HCT116 (cell line): ENCODE measurements around the gene ADGRD1. TPM values are rescaled to one million over a fixed set of nuclear protein-coding genes. Genes with fewer than 3 reads are reported as not detected.

Source experiments
- ATAC-seq: fragments of 200-7000 bp; cut with Tn5 transposase; 2 replicates; pipeline ENCODE4 v1.9.1; 2020; ENCODE audit warnings: mild to moderate bottlenecking, moderate library complexity
- BruUV-seq: library from RNA; stranded (reverse); fragments of 400-500 nt; replicated peaks from 2 replicates; lab custom pipeline; 2021; lab: Mats Ljungman, UMichigan
- CTCF ChIA-PET: fragments of 300-600 bp; sonication (Branson Sonifier 250); formaldehyde crosslinking; loops from one replicate; lab custom pipeline; 2021; ENCODE audit warnings: antibody characterized with exemption; lab: Charles Lee
- POLR2A ChIA-PET: fragments of 300-600, 350-600 bp; sonication (Branson Sonifier 250); formaldehyde crosslinking; loops from one replicate; lab custom pipeline; 2021; ENCODE audit warnings: antibody characterized with exemption; lab: Charles Lee
- RAD21 ChIA-PET, 2 experiments: fragments of 300-600 bp; sonication (Branson Sonifier 250); formaldehyde crosslinking; loops; one replicate each; lab custom pipeline; 2023; ENCODE audit warnings: low total read pairs in 2 of 2; ENCODE audit not compliant: uncharacterized antibody in 2 of 2, unreplicated experiment in 2 of 2, low non-redundant PET in 1 of 2; lab: Charles Lee
- DNase-seq: peaks from one replicate; pipeline ENCODE4 v3.0.0-alpha.2; 2010; ENCODE audit warnings: low read depth, low spot score
- H2AFZ ChIP-seq: fragments of 200-600 bp; shearing (Covaris generic), sonication (generic); 2 replicates; pipeline ENCODE4 v1.6.1; 2017; ENCODE audit warnings: low read depth, mixed run types, mixed read lengths, antibody characterized with exemption, low read length; ENCODE audit not compliant: poor library complexity, severe bottlenecking
- H3K27ac ChIP-seq: 2 replicates; pipeline ENCODE4 v1.5.1; 2012; ENCODE audit warnings: low read depth, low read length
- H3K27me3 ChIP-seq: fragments of 200-600 bp; sonication (generic); 2 replicates; pipeline ENCODE4 v1.6.1; 2016; ENCODE audit warnings: mixed run types, low read length, mixed read lengths; ENCODE audit not compliant: insufficient read depth
- H3K36me3 ChIP-seq, 2 experiments: fragments of 200-500 bp in 1 of 2; fragments of 200-600 bp in 1 of 2; sonication (Bioruptor generic) in 1 of 2; sonication (generic) in 1 of 2; 2 replicates each; pipeline versions ENCODE4 v1.5.1 to v1.6.1; 2014 to 2016; ENCODE audit warnings: low read length in 2 of 2, inconsistent platforms in 1 of 2, mixed read lengths in 1 of 2, mixed run types in 1 of 2; ENCODE audit not compliant: insufficient read depth in 2 of 2, control insufficient read depth in 1 of 2
- H3K4me1 ChIP-seq, 2 experiments: fragments of 200-600 bp in 1 of 2; sonication (generic) in 1 of 2; 2 replicates each; pipeline versions ENCODE4 v1.5.1 to v1.6.1; 2012 to 2017; ENCODE audit warnings: low read length in 2 of 2, inconsistent platforms in 1 of 2, mild to moderate bottlenecking in 1 of 2, mixed read lengths in 1 of 2, mixed run types in 1 of 2, moderate library complexity in 1 of 2; ENCODE audit not compliant: insufficient read depth in 2 of 2, control insufficient read depth in 1 of 2
- H3K4me2 ChIP-seq: fragments of 200-600 bp; sonication (generic); 2 replicates; pipeline ENCODE4 v1.6.1; 2017; ENCODE audit warnings: mixed run types, low read length, mixed read lengths
- H3K4me3 ChIP-seq, 2 experiments: fragments of 200-600 bp in 1 of 2; sonication (generic) in 1 of 2; replicated peaks in 1 of 2; 2 replicates each; pipeline ENCODE4 v1.5.1; 2011 to 2016; ENCODE audit warnings: low read length in 2 of 2, control low read depth in 1 of 2, low read depth in 1 of 2, mild to moderate bottlenecking in 1 of 2, mixed read lengths in 1 of 2, mixed run types in 1 of 2
- H3K79me2 ChIP-seq: fragments of 200-600 bp; sonication (generic); 2 replicates; pipeline ENCODE4 v1.6.1; 2017; ENCODE audit warnings: mild to moderate bottlenecking, mixed run types, low read length, moderate library complexity, mixed read lengths; ENCODE audit not compliant: insufficient read depth
- H3K9ac ChIP-seq: fragments of 200-600 bp; sonication (generic); 2 replicates; pipeline ENCODE4 v1.6.1; 2016; ENCODE audit warnings: low read length, mixed read lengths
- H3K9me2 ChIP-seq: fragments of 200-600 bp; sonication (generic), shearing (Covaris generic); 2 replicates; pipeline ENCODE4 v1.6.1; 2017; ENCODE audit warnings: mixed run types, mild to moderate bottlenecking, moderate library complexity; ENCODE audit not compliant: insufficient read depth
- H3K9me3 ChIP-seq, 2 experiments: fragments of 200-500 bp in 1 of 2; fragments of 200-600 bp in 1 of 2; sonication (Bioruptor generic) in 1 of 2; sonication (generic) in 1 of 2; 2 replicates each; pipeline ENCODE4 v1.6.1; 2014 to 2017; ENCODE audit warnings: low read length in 2 of 2, mixed read lengths in 2 of 2, inconsistent platforms in 1 of 2, low read depth in 1 of 2, mild to moderate bottlenecking in 1 of 2, mixed run types in 1 of 2, moderate library complexity in 1 of 2; ENCODE audit not compliant: control insufficient read depth in 1 of 2, insufficient read depth in 1 of 2
- H4K20me1 ChIP-seq: fragments of 200-600 bp; sonication (generic), shearing (Covaris generic); 2 replicates; pipeline ENCODE4 v1.6.1; 2017; ENCODE audit warnings: mixed run types, mild to moderate bottlenecking, moderate library complexity; ENCODE audit not compliant: insufficient read depth
- CBX3 ChIP-seq: IDR thresholded peaks from 2 replicates; pipeline ENCODE4 v1.6.1; 2012; ENCODE audit warnings: low read depth
- CEBPB ChIP-seq: IDR thresholded peaks from 2 replicates; pipeline ENCODE4 v1.6.1; 2012; ENCODE audit warnings: low read depth
- EGR1 ChIP-seq: IDR thresholded peaks from 2 replicates; pipeline ENCODE4 v1.6.1; 2012; ENCODE audit warnings: low read depth
- EZH2 ChIP-seq: fragments of 200-600 bp; sonication (generic); IDR thresholded peaks from 2 replicates; pipeline ENCODE4 v1.6.1; 2017; ENCODE audit warnings: antibody characterized with exemption, mixed run types
- FOSL1 ChIP-seq: IDR thresholded peaks from 2 replicates; pipeline ENCODE4 v1.6.1; 2012; ENCODE audit warnings: low read depth
- JUND ChIP-seq: IDR thresholded peaks from 2 replicates; pipeline ENCODE4 v1.6.1; 2012
- POLR2AphosphoS5 ChIP-seq: IDR thresholded peaks from 2 replicates; pipeline ENCODE4 v1.6.1; 2011; ENCODE audit warnings: mild to moderate bottlenecking, low read depth, low read length, moderate library complexity
- RAD21 ChIP-seq: IDR thresholded peaks from 2 replicates; pipeline ENCODE4 v1.6.1; 2012; ENCODE audit warnings: low read depth, mild to moderate bottlenecking
- REST ChIP-seq: IDR thresholded peaks from 2 replicates; pipeline ENCODE4 v1.6.1; 2012; ENCODE audit warnings: low read depth
- SRF ChIP-seq: IDR thresholded peaks from 2 replicates; pipeline ENCODE4 v1.6.1; 2012; ENCODE audit warnings: low read depth
- TCF7L2 ChIP-seq: IDR thresholded peaks from 2 replicates; pipeline ENCODE4 v1.7.0; 2011; ENCODE audit warnings: borderline replicate concordance, inconsistent platforms; ENCODE audit not compliant: insufficient read depth, insufficient read length; ENCODE audit errors: extremely low read depth
- YY1 ChIP-seq: IDR thresholded peaks from 2 replicates; pipeline ENCODE4 v1.6.1; 2011; ENCODE audit warnings: low read length, low read depth, moderate library complexity, mild to moderate bottlenecking; ENCODE audit not compliant: insufficient replicate concordance; ENCODE audit errors: extremely low read depth
- ZFX ChIP-seq: fragments of 450-650 bp; IDR thresholded peaks from 2 replicates; pipeline ENCODE4 v1.6.1; 2017
- ZNF274 ChIP-seq: fragments of 200-500 bp; sonication (Bioruptor generic); IDR thresholded peaks from 2 replicates; pipeline ENCODE4 v1.6.1; 2014; ENCODE audit warnings: mild to moderate bottlenecking, low read depth, low read length, inconsistent platforms
- intact Hi-C: fragments of 100-400 bp; cut with micrococcal nuclease; formaldehyde crosslinking; loops from 2 replicates; pipeline ENCODE4 v1.10.0; 2022
- total RNA-seq: library from RNA; stranded (reverse); gene quantifications from one replicate; pipeline ENCODE4 v1.2.1, GENCODE V29; 2021; ENCODE audit not compliant: unreplicated experiment
- TF ChIP-seq, protein P1 (sequence below): IDR thresholded peaks from 2 replicates; pipeline ENCODE4 v1.6.1; 2012
- TF ChIP-seq, protein P2 (sequence below): IDR thresholded peaks from 2 replicates; pipeline ENCODE4 v1.6.1; 2011; ENCODE audit warnings: mild to moderate bottlenecking, low read length, moderate library complexity; ENCODE audit not compliant: insufficient replicate concordance; ENCODE audit errors: extremely low read depth

The ADGRD1 gene
- total RNA-seq, 1 experiment from 2014 or later, result 0.44 TPM

GRCh38 chr12:131030472-131031328 lies 77.0 kb downstream of the ADGRD1 start:
- no peaks in the 10 kb centered on the region for H3K36me3 ChIP-seq
- BruUV-seq, result no TSS peak
- H3K4me2 ChIP-seq, result no peak overlapping the region
- no peaks in the 10 kb centered on the region for H3K9me3 ChIP-seq
- ChIA-PET RAD21 (no interaction called here), POLR2A (interaction anchor here (0.5 kb wide), 1 partner anchor 410 kb away, joined by 5 read pairs; no protein-coding TSS in a partner anchor), CTCF (no interaction called here)
- H3K79me2 ChIP-seq, result no peaks in the 10 kb centered on the region
- H3K27ac ChIP-seq, result no peak overlapping the region
- no peak overlapping the region for H3K9ac ChIP-seq
- H3K4me1 ChIP-seq, result no peaks in the 10 kb centered on the region
- no peak overlapping the region for H2AFZ ChIP-seq
- peaks cover 5% of the 10 kb centered on the region; the same call in 1 of the 2 replicates for H3K27me3 ChIP-seq
- ATAC-seq (no peak), DNase-seq (no peak)
- intact Hi-C loops, result no loop called here
- TF ChIP-seq ZFX (no peak), CBX3 (no peak), ZNF274 (no peak), EGR1 (no peak), CEBPB (no peak), YY1 (no peak), FOSL1 (no peak), POLR2AphosphoS5 (no peak), JUND (no peak), SRF (no peak), TCF7L2 (no peak), REST (no peak), EZH2 (no peak), RAD21 (no peak)
- TF ChIP-seq, protein P1, sequence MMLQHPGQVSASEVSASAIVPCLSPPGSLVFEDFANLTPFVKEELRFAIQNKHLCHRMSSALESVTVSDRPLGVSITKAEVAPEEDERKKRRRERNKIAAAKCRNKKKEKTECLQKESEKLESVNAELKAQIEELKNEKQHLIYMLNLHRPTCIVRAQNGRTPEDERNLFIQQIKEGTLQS, result no peak
- TF ChIP-seq, protein P2, sequence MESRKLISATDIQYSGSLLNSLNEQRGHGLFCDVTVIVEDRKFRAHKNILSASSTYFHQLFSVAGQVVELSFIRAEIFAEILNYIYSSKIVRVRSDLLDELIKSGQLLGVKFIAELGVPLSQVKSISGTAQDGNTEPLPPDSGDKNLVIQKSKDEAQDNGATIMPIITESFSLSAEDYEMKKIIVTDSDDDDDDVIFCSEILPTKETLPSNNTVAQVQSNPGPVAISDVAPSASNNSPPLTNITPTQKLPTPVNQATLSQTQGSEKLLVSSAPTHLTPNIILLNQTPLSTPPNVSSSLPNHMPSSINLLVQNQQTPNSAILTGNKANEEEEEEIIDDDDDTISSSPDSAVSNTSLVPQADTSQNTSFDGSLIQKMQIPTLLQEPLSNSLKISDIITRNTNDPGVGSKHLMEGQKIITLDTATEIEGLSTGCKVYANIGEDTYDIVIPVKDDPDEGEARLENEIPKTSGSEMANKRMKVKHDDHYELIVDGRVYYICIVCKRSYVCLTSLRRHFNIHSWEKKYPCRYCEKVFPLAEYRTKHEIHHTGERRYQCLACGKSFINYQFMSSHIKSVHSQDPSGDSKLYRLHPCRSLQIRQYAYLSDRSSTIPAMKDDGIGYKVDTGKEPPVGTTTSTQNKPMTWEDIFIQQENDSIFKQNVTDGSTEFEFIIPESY, result no peak
- no peak overlapping the region for H3K4me3 ChIP-seq
- no peaks in the 10 kb centered on the region for H4K20me1 ChIP-seq
- no peaks in the 10 kb centered on the region for H3K9me2 ChIP-seq
